HepG2 (cell line): ENCODE data around the gene TEX26.

Experiments used
- KLF9 ChIP-seq: IDR thresholded peaks from 2 replicates; pipeline ENCODE4 v1.6.1; 2016; ENCODE audit warnings: low read depth
- PBX3 ChIP-seq: sonication (generic); formaldehyde crosslinking; IDR thresholded peaks from 2 replicates; pipeline ENCODE4 v1.8.1; 2023; ENCODE audit warnings: missing genetic modification reagents, inconsistent platforms, borderline replicate concordance
- ZBTB20 ChIP-seq: sonication (generic); formaldehyde crosslinking; IDR thresholded peaks from 2 replicates; pipeline ENCODE4 v1.8.1; 2023; ENCODE audit warnings: missing genetic modification reagents, low read depth, mild to moderate bottlenecking, borderline replicate concordance
- TF ChIP-seq, protein P1 (sequence below): sonication (generic); formaldehyde crosslinking; IDR thresholded peaks from 2 replicates; pipeline ENCODE4 v1.4.0; 2020; ENCODE audit warnings: missing genetic modification reagents

DNA sequence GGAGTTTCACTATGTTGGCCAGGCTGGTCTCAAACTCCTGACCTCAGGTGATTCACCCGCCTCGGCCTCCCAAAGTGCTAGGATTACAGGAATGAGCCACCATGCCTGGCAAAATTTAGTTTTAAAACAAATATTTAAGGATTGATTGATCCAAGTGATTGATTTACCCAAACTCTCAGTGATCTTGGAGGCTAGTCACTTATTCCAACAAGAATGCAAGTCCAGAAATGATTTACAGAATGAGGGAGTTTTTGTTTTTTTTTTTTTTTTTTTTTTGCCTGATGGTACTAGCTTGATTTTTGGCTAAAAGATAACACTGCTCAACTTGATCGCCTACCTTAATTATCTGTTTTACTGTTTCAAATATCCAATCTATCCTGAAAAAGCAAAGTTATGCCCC, 5.7 kb upstream of the TEX26 start:
- TF ChIP-seq KLF9 (CRISPR knock-in tag) (no peak), PBX3 (CRISPR knock-in tag) (no peak), ZBTB20 (no peak)
- TF ChIP-seq, protein P1, sequence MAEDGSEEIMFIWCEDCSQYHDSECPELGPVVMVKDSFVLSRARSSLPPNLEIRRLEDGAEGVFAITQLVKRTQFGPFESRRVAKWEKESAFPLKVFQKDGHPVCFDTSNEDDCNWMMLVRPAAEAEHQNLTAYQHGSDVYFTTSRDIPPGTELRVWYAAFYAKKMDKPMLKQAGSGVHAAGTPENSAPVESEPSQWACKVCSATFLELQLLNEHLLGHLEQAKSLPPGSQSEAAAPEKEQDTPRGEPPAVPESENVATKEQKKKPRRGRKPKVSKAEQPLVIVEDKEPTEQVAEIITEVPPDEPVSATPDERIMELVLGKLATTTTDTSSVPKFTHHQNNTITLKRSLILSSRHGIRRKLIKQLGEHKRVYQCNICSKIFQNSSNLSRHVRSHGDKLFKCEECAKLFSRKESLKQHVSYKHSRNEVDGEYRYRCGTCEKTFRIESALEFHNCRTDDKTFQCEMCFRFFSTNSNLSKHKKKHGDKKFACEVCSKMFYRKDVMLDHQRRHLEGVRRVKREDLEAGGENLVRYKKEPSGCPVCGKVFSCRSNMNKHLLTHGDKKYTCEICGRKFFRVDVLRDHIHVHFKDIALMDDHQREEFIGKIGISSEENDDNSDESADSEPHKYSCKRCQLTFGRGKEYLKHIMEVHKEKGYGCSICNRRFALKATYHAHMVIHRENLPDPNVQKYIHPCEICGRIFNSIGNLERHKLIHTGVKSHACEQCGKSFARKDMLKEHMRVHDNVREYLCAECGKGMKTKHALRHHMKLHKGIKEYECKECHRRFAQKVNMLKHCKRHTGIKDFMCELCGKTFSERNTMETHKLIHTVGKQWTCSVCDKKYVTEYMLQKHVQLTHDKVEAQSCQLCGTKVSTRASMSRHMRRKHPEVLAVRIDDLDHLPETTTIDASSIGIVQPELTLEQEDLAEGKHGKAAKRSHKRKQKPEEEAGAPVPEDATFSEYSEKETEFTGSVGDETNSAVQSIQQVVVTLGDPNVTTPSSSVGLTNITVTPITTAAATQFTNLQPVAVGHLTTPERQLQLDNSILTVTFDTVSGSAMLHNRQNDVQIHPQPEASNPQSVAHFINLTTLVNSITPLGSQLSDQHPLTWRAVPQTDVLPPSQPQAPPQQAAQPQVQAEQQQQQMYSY = no peak
